Stimulated activated CD4-positive, alpha-beta T cell treated with anti-CD3 and anti-CD28 coated beads, TNF-alpha, amount 100 ng/mL, for 1 hour (primary cell): ENCODE results near the gene ASB7.

Experiments
- DNase-seq, 3 donors: peaks; one replicate each; pipeline ENCODE4 v3.0.0-alpha.2; 2020; ENCODE audit warnings: low read depth in 3 of 3, low spot score in 1 of 3

The ASB7 gene

DNA sequence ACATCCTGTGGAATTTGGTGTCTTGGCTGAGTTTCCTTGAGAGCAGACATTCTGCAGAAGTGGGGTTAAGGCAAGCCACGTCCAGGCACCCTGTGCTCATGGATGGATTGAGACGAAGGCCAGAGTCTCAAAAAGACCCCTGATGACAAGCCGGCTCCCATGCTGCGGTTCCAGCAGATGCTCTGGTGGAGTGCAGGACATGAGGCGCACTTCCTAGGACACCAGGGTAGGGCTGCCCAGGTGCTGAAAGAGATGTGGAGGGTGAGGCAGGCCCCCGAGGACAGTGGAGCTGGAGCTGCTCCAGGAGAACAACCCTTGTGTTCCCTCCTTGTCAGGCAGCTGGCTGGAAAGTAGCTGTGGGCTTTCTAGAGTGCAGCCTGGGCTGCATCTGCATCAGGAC is 81.0 kb downstream of the ASB7 start:
- no peak for DNase-seq

DNA sequence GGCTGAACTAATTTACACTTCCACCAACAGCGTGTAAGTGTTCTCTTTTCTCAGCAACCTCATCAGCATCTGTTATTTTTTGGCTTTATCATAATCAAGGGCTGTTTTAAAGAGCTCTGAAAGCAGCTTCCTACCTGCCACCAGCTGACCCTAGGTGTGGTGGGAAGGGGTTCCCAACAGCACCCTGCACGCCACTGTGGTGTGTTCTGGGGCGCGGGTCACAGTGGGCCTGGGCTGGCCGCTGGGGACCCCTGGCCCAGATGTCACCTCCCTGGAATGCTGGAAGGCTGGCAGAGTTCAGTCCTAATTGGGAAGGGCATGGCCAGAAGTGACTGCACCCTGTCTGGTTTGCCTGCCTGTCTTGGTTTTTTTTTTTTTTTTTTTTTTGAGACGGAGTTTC is 82.2 kb downstream of the ASB7 start:
- DNase-seq: no peak

DNA sequence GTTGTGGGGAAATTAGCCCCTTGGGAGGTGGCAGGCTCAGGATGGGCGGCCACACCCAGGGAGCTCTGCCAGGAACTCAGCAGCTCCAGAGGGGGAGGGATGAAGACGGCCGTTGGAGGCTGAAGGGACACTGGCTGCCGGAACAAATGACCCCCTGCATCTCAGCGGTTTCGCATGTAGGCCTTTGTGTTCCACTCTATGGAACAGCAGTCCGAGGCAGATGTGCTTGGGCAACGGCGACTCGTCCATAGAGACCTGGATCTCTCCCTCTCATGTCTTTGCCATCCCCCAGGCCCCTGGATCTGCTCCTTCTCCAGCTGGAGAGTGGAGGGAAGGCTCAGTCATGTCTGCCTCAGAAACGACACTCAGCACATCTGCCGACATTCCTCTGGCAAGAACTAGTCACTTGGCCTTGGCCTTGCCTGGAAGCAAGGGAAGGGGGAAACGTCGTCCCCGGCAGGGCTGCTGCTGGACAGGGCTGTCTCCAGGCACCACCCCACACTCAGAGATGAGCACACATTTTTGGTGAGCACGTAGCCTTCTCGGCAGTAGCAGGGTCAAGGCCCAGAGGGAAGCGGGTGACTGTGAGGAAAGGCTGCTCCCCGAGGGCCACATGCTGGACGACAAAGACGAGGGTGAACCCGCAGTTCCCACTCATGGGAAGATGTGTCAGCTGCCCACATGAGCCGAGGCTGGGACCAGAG is 83.8 kb downstream of the ASB7 start:
- no peak for DNase-seq

DNA sequence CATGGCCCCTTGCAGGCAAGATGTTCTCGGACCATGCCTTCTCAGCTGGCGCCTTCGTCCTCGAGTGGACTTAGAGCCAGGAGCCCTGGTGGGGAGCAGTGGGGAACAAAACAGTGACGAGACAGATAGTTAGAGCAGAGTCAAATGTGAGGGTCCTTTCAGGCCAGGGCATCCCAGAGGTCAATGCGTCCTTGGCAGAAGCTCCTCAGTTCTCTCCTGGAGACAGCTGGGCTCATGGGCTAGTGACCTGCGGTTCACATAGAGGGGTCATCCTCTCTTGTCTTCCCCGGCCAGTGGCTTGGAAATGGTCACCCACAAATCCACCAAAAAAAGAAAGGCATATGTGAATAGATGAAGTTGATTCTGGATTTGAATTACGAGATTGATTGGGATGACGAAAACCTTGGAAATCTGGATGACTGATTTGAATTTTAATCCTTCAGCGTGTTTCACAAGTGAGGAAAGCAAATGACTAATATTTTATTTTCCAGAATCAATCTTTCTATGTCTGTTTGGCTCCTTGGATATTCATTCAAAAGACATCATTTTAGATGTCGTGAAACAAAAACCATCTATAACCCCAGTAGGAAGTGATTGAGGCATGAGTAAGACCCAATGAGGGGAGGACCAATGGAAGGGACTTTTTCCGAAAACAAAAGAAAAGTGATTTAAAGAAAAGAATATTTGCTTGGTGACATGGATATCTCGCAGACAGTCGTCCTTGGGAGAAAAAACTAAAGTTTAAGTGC is 84.5 kb downstream of the ASB7 start:
- no peak for DNase-seq

GRCh38 chr15:100687582-100688141 is 85.3 kb downstream of the ASB7 start:
- no peak for DNase-seq

GRCh38 chr15:100688549-100689120 is 86.2 kb downstream of the ASB7 start:
- no peak for DNase-seq

DNA sequence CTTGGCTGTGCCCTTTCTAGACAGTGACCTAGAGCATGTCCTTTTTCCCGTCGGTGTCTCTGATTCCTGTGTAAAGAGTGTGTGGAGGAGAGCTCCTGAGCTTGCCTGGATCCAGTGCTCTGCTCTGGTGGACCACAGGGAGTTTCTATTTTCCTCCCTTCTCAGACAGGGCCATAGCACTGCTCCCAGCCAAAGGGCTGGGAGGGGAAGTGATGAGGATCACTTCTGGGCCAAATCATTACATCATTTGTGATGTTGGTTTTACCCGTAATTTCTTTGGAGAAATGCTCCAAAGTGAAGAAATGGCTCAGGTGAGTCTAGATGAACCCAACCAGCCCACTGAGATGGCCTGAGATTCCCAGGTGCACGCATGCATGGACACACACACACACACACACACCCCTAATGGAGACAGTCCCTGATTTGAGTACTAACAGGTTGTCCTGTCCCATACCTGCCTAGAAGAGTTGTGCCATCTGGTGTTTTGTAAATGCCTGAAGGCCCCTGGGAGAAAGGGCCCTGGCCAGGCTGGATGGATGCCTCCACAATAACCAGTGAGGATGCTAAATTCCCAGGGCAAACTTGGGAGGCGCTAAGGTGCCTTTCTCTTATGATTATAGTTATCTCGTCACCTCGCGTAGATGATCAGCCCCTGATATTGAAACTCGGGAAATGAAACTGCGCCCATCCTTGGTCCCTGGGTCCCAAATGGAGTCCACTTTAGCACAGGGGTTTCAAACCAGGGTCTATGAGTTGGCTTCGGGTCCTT is 86.9 kb downstream of the ASB7 start:
- DNase-seq: no peak

DNA sequence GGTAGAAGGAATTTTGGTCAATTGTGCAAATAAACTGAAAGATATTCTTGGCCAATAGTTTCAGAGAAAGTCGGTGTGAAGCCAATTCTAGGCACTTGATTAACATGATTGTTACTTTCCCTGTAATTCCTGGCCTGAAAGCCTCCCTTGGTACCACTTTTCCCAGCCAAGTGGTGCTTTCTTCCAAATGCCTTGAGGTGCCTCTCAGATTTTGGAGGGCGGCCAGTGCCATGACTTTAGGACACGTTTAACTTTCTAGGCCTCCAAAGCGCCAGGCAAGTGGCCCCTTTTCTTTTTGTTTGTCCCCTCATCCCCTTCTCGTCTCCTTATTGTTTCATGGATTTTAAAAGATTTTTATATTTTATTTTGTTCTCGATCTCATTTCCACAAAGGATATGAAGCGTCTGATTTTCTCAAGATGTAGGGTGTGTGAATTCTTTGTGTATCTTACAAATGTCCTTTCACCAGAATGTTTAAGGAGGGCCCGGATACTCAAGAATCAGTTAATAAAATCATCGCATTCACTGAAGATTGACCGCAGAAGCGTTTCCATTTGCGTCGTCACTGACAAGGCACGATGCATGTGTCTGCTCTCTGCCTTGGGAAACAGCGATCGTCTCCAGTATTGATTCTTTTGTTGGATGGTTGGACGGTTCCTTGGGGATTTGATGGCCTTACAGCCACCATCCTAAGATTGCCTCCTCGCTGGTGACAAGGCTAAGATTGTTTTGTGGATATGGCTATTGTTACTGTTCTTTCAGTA is 87.8 kb downstream of the ASB7 start:
- no peak for DNase-seq

DNA sequence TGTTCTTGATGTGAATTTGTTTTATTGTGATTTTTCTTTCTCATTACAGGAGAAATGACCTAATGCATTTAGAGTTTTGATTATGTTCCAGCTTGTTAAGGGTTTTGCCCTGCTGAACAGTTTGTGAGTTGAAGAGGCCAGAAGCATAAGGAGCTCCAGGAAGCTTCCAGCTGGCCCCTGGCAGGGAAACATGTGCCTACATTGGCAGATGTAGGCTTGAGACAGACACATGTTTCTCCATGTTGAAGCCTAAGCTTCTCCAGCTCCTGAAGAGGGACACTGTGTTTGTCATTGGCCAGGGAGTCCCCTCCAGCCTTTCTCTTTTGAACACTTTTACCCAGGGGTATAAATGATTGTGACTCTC is 88.4 kb downstream of the ASB7 start:
- no peak for DNase-seq

GRCh38 chr15:100691321-100691720 is 88.9 kb downstream of the ASB7 start:
- no peak for DNase-seq

DNA sequence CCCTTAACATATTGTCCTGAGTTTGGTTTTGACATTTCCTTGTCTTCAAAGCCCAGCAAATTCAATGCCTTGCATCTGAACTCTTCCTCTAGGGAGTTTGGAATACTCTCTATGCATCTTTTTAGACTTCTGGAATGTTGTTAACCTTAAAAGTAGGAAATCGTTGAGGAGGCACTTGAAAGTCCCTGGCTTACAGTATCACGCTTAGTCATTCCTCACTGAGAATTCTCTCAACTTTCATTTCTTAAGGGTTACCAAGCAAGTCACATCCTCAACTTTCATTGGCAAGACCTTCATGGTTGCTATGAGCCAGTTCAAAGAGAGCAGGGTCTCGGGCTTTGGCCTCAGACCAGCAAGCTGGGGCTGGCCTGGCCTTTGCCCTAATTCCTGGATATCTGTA is 89.9 kb downstream of the ASB7 start:
- DNase-seq: no peak

GRCh38 chr15:100692671-100693070 is 90.3 kb downstream of the ASB7 start:
- no peak for DNase-seq

DNA sequence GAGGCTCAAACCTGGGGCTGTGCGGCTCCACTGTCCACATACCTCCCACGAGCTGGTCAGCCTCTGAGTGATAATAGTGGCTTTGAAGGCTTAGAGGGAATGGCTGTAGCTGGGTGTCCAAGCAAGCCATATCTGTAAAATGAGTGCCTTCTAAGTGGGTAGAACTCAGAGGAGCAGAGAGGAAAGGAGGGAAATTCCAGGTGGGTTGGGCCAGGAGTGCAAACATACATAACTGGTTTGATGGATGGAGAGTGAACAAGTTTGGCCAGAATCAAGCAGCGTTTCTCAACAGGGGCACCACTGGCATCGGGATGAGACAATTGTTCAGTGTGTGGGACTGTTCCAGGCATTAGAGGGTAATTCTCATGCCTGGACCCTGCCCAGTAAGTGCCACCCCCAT is 91.1 kb downstream of the ASB7 start:
- no peak for DNase-seq

DNA sequence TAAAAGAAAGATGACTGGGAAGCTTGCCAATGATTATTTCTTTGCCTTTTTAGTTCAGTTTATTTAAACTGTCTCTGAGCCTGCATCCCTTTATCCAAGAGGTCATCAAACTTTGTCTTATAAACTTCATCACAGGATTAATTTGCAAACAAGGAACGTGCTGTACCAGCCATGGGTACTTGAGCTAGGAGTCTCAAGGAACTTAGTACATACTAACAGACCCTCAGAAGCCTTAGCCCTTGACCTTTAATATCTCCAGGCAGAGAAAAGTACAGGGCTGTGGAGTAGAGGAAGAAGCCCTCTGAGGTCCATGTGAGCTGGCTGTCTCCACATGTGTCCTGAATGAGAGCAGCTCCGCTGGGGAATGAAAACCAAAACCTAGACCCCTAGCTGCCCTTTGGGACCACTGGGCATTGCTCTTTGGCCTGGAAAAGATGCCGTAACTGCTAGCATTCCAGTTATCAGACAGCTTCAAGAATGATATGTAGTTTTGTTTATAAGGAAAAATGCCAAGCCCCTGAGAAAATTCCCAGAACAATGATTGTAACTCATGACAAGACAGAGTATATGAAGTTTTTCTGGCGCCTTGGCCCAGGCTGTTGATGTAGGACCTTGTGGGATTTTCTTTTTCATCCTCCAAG is 92.1 kb downstream of the ASB7 start:
- no peak for DNase-seq

- DNase-seq: no peak
Observed at GRCh38 chr15:100695048-100695447, 92.7 kb downstream of the ASB7 start.

DNA sequence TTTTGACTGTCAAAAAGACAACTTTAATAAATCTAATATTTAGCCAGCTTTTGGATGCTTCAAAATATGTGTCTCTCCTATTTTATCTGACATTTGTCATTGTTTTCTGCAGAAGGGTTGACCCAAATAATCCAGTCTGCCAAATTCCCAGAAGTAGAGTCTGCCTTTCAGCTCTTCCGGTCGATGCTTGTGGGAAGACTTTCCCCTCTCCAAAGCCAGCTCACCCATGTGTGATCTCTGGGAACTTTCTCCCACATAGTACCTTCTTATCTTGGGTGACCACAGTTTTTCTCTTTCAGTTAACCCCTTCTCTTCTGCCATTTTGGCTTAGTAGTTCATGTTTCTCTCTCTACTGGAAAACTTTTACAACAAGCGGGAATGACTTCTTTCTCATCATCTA is 94.1 kb downstream of the ASB7 start:
- DNase-seq: no peak
